CD4-positive, alpha-beta T cell treated with Interleukin-6 for 4 hours (primary cell): ENCODE measurements around the gene ANKRD65.
A peak's percentile ranks its signal among the peaks of the same experiment; 100 is the strongest.

ENCODE experiments used
- DNase-seq: peaks from one replicate; pipeline ENCODE4 v3.0.0-alpha.2; 2020; ENCODE audit warnings: mixed read lengths

The ANKRD65 gene

DNA sequence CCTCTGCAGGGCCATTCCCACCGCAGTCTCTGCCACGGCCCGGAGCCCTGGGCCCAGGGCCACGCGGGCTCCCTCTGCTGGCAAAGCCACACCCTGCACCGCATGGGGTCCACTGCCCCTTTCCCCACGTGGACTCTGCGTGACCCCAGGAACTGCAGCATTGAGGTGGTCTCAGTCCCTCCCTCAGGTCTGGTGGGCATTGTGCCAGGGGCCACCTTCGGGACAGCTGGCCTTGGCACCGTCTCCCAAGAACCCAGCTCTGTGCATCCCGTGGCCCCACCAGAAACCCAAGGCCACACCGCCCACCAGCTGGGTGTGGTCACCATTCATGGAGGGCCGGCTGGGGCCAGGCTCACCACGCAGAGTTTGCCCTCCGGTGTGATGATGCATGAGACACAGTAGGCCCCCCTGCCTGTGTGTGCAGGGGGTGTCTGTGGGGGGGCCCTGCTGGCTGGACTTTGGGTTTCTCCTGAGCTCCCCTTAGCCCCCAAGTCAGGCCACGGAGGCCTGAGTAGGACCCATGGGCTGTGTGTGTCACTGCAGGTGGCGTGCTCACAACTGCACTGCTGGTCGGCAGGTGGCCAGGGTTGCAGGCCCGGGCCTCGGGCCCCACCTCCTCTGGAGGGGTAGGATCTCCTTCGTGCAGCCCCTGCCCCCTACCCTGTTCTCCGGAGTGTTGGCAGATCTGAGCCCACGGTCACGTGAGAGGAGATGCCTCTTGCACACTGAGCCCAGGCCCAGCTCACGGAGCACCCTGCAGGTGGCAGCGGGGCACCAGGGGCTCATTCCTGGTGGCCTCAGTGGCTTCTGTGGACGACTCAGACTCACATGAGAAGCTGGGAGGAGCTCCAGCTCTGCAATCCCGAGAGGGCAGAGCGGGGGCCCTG is 20.2 kb upstream of the ANKRD65 start:
- peak; percentile 69 for DNase-seq

DNA sequence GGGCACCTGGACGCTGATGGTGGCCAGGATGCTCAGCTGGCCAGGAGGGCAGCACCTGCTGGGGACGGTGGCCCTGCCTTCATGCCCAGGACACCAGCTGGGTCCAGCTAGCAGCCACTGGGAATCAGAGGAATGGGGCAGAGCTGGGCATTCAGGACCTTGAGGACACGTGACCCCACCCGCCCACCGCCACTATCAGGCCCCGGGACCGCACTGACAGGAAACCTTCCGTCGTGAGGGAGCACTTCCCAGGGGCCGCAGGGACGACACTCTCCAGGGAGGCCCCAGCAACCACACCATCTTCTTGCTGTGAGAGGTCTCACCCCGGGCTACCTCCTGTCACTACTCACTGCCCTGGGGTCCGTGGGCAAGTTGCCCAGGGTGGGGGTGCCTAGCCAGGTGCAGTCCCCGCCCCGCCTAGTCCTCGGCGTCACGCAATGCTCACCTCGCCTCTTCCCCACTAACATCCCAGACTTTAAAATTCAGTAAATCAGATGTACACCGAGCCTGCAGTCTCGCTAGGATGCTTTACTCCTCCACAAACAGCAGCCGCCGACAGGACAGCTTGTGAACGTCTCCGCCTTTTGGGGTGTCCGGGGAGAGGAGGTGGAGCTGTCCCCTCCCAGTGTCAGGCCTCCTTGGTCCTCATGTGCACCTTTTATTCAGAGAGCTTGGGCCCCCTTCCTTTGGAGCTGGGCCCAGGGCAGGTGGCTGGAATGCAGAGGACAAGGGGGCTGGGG is 19.4 kb upstream of the ANKRD65 start:
- DNase-seq = no peak

DNA sequence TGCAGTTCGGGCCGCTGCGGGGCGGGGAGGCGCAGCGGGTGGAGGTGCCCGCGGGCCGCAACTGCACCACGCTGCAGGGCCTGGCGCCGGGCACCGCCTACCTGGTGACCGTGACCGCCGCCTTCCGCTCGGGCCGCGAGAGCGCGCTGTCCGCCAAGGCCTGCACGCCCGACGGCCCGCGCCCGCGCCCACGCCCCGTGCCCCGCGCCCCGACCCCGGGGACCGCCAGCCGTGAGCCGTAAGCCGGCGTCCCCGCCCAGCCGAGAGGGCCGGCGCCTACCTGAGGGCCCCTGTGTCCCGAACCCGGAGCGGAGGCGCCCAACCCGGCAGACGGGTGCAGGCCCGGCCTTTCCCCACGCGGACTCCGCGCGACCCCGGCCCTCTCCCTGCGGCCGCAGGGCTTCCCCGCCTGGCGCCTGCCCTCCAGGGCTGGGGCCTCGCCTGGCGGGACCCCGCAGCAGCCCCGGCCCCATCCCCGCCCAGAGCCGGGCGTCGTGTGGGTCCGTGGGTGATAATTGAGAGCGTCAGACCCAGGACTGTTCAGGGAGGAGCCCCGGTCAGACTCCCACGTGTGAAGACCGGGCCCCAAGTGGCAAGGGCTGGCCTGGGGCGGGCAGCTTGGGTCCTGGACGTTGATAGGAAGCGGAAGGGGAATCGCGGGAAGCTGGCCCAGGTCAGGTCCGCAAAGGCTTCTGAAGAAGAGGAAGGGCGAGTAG is 18.6 kb upstream of the ANKRD65 start:
- DNase-seq = no peak

DNA sequence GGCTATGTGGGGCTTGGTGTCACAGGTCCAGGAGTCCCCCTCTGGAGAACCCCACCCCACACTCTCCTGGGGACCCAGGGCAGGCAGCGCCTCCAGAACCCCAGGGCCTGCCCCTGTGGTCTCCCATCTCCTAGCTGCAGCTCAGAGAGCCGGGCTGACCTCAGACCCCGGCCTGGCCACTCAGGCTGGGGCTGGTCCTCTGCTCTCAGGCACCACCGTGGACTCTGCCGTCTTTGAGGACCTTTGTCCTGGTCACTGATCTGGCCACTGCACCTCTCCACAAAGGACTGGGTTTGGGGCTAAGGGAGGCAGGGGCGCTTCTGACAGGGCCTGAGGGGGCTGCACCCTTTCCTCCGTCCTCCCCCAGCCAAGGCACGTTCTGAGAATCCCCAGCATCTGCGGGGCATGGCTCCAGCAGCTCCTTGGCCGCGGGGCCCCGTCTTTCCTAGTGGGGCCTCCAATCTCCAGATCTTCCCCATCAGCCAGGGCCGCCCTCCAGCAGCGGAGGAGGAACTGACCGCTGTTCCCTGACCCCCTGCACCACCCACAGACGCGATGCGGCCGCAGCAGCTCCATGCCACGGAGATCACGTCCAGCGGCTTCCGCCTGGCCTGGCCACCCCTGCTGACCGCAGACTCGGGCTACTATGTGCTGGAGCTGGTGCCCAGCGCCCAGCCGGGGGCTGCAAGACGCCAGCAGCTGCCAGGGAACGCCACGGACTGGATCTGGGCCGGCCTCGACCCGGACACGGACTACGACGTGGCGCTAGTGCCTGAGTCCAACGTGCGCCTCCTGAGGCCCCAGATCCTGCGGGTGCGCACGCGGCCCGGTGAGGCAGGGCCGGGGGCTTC is 17.7 kb upstream of the ANKRD65 start:
- DNase-seq = no peak

DNA sequence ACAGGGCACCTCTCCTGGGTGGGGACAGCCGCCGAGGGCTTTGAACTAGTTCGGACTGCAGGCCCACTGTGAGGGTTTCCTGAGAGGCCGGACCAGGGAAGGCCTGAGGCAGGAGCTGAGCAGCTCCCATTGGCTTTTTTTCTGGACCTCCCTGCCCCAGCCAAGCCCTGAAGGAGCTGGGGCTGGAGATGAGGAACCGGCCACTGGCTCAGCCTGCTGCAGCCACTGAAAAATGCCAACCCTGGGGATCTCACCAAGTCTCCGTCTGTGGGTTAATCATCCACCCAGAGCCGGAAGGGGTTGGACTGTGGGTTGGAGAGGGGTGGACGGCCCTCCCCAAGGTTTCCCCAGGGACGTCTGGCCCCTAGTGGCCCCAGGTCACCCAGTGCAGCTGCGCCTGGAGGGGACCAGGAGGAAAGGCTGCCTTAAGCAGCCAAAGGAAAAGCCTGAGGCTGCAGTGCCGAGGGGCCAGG is 16.9 kb upstream of the ANKRD65 start:
- DNase-seq = no peak

- no peak for DNase-seq
These were observed 16.2 kb upstream of the ANKRD65 start for GRCh38 chr1:1437033-1437903.

- DNase-seq = no peak
These were observed 15.6 kb upstream of the ANKRD65 start for GRCh38 chr1:1436630-1437032.

- DNase-seq = no peak
These were observed 15.0 kb upstream of the ANKRD65 start for GRCh38 chr1:1435911-1436629.

DNA sequence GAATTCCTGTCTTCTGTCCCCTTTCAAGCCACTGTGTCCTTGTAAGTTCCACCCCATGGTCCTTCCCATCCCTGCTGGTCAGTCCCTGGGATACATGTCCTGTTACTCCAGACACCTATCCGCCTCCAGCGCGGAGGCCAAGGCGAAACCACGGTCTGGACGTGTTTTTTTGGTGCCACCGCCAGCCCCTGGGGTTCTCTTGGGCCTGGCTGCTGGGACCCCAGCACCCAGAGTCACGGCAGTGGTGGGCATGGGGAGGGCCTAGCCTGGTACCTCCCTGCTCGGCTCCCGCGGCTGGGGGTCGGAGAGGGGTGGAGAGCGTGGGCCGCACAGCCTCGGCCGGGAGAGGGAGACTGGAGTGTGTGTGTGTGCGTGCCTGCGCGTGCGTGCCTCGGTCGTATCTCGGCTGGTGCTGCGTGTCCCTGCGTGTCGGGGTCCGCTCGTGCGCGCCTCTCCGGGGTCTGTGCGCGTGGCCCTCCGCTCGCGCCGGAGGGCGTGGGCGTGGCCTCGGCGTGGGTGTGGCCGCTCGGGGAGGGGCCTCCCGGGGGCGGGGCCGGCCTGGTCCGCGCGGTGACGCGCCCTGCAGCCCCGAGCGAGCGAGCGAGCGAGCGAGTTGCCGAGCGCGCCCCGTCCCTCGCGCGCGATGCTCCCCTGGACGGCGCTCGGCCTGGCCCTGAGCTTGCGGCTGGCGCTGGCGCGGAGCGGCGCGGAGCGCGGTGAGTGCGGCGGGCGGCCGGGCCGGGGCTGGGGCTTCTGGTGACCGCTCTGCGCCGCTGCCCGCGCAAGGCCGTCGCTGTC is 14.2 kb upstream of the ANKRD65 start, which contains the start of gene VWA1:
VWA1 (plus strand) TSS at position 585 of the 798 bp plus-strand sequence; CDS start at position 644, 59 bp downstream.
- DNase-seq = peak; percentile 62

GRCh38 chr1:1434824-1435105 is 13.7 kb upstream of the ANKRD65 start:
- DNase-seq = no peak

GRCh38 chr1:1434131-1434823 is 13.2 kb upstream of the ANKRD65 start:
- no peak for DNase-seq

DNA sequence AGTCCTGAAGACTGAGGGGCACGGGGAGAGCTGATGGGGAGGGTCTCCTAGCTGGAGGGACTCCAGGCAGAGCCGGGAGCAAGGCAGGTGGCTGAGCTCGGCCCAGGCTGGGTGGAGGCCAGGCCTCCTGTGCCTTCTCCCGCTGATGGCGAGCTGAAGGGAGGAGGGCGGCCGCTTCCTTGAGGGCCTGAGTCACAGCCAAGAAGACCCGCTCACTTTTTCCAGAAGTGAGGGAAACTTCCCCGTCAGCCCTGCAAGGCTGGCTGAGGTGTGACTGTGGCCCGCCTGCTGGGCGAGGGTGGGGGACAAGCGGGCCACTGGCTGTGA is 12.7 kb upstream of the ANKRD65 start:
- DNase-seq = no peak

DNA sequence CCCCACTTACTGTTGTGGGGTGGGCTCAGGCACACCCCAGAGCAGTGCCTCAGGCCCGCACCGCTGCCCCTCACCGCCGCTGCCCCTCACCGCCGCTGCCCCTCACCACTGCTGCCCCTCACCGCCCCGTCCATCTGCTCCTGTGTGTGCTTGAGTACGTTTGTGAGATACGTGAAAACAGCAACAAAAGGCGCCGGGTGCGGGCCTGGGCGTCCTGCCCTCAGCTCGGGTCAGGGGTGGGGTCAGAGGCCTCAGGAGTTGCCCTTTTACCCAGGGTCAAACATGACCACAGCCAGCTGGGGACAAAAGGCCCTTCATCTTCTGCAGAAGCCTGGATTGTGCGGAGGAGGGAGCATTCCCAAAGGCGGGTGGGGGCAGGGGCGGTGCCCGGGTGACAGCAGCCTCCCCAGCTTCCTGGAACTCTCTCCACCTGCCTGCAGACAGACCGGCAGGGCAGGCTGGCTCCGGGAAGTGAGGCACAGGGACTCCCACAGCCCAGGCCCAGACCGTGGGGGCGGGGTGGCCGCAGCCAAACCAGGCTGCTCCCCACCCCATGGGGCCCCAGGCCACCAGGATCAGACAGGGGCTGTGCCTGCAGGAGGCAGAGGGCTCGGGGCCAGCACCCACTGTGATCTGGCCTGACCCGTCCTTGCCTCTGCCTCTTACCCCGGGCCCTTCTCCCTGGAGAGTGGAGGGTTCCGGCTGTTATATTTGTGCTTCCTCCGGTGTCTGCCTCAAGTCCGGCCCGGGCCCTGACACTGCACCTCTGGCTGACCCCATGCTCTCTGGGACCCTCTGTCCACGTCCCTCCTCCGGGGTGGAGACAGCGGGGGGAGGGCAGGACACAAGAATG is 12.1 kb upstream of the ANKRD65 start:
- DNase-seq = no peak

GRCh38 chr1:1432274-1432950 is 11.3 kb upstream of the ANKRD65 start:
- DNase-seq = no peak

DNA sequence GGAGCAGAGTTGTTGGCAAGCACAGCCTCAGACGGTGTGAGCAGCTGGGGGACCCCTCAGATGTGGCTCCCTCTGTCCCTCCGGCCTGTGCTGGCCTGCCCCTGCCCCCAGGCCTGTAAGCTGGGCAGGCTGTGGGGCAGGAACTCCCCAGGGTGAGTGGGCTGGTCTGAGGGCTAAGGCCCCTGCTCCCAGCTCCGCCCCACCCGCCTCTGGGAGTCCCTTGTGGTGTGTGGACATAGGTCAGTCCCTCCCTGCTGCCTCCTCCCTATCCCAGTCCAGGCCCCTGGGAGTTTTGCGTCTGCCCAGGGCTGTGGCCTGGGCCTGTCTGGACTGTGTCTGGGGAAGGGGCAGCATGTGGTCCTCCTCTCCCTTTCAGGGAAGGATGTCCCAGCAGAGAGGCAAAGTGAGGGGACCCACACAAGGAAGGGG is 10.8 kb upstream of the ANKRD65 start:
- no peak for DNase-seq

- no peak for DNase-seq
These were observed 10.1 kb upstream of the ANKRD65 start for GRCh38 chr1:1430992-1431844.
